GDM1 (cell line): ENCODE data around the gene DAW1.
"Not testable (repeated sequence)": the region's sequence is repeated elsewhere in the genome, so short reads cannot be mapped to it uniquely, and the experiment has no call there.

ENCODE experiments used
- DNase-seq: peaks from one replicate; lab custom pipeline; 2025; lab: John Stamatoyannopoulos, UW

Gene DAW1

DNA sequence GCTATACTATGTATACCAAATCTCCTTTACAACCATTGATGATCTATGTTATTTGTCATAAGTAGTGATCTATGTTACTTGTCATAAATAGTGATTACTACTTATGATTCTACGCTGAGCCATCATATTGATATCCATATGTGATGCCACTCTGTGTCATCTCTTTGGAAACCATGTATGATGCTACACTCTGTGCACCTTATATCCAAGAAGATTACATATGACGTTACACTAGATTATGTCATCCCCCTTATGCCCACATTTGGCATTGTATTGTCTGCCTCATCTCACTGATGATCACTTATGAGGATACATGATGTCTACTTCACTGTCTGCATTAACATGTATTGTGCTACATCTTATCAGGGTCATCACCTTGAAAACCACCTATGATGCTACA is 42.9 kb downstream of the DAW1 start:
- DNase-seq = no peak

DNA sequence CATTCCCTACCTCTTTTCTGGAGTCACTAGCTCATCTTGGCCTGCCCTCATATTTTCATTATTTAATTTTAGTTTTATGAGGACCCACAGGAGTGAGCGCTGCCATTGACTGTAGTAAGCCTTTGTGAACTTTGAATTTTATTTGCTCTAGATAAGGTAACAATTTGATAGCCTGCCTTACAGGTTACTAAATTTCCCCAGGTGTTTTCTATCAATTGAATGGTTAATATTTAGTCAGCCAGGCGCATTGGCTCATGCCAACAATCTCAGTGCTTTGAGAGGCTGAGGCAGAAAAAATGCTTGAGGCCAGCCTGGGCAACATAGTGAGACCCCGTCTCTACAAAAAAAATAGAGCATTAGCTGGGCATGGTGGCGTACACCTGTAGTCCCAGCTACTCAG is 50.2 kb downstream of the DAW1 start:
- no peak for DNase-seq

DNA sequence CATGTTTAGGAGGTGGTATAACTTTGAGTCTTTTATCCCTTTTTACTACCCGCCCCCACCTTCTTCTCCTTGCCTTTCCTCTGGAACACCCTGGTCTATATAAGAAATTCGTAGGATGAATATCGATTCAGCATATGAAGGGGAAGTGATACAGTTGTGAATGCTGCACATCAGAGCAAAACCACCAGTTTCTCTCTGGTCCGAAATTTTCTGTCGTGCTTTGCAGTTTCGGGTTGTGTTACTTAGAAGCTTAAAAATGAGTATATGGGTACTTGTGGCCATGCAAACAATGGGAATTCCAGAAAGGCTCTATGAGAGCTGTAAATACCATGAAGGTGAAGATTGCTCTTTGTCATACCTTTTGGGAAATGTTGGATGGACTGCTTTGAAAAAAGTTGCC is 60.6 kb downstream of the DAW1 start:
- DNase-seq = no peak

DNA sequence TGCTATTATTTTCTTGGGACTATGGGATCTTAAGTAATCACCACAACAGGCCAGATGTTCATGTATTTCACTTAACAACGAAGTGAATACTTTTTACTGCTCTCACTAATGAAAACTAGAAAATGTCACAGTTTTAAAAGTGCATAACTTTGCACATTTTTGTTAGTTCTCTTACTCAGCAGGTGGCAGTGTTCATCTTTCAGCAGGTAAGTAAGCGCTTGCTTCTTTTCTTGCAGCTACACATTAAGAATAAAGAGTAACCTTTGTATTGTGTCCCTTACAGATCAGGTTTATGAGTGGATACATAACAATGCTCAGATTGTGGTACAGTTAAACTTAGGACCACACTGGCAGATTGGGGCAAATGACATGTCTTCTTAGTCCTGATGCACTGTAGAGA is 61.0 kb downstream of the DAW1 start:
- no peak for DNase-seq

DNA sequence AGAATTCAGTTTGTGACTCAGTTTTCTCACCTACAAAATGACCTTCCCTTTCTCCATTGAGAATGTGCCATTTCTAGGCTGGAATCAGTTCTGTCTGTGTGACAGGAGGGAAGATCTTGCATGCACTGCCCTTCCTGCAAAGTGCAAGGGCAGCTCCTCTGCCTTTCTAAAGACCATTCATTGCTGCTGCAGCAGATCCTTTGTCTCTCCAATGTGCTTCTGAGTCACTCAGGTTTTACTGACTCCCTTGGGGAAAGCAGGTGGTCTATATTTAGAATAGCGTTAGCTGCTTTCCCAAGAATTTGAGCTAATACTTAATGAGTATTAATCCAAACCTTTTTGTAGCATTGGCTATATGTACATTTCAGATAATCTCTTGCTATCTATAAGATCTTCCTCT is 62.5 kb downstream of the DAW1 start:
- DNase-seq = no peak

DNA sequence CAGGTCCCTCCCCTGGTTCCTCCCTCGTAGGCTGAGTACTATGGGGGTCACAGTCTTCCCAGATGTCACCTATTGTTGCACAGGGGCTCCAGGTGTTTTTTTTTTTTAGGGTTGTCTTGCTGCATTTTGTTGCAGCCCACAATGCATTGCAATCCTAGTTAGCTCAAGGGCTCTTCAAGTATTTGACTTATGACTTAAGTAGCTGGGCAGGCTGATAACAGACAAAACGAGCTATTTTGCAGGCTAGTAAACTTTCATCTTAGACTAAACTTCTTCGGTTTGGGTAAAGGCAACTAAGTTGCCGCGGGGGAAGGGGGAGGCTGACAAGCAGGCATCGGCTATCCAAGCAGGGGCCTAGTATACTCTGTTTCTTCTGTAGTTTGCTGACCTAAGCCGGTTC is 64.8 kb downstream of the DAW1 start:
- DNase-seq = not testable (repeated sequence)

DNA sequence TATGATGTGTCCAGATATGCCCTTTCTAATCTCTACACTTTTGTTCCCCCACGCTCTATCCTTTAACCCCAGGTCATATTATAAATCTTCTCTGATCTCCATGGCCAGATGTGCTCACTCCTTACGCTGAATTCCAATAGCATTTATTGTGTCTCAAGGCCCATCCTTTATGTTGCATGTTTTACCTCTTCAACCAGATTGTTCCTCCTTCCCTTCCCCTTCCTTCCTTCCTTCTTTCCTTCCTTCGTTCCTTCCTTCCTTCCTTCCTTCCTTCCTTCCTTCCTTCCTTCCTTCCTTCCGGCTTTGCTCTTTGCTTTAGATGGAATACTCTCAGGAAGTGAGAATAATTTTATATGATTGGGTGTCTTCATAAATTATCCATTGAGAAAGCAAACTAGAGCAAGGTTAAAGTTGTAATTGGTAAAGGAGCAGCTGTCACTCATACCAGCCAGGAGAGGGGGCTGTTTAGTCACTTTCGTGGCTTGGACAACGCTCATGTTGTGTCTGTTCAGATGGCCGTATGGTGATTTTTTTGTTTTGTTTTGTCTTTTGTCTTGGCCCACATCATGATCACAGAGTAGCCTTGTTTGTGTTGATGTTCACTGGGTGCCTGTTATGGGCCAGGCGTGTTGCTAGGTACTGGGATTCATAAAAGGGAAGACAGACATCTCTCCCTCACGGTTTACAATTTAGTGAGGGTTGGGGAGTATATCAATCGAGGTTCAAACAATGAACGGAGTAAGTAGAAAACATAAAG is 68.0 kb downstream of the DAW1 start:
- peak; percentile 6 for DNase-seq

DNA sequence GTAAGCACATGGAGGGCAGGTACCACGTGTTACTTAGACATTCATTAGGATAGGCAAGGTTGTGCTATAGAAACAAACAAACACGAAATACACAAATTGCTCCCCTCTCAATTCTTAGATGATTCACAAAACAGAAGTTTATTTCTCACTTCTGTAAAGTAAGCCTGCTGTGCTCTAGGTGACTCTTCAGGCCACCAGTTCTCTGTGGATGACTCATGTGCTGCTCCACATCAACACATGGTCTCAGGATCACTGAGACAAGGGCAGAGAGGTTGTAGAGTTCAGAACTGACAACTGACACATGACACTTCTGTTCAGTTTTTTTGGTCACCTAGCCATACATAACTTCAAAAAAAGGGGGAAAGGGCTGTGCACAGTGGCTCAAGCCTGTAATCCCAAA is 70.6 kb downstream of the DAW1 start:
- no peak for DNase-seq

DNA sequence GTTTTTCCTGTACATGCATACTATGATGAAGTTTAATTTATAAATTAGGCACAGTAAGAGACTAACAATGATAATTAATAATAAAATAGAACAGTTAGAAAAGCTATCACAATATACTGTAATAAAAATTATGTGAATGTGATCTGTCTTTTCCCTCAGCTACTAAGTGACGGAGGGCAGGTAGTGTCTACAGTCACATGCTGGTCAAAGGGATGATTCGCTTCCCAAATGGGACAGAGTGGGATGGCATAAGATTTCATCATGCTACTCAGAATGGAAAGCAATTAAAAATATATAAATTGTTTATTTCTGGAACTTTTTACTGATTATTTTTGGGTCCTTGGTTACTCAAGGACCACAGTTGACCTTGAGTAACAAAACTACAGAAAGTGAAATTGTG is 71.5 kb downstream of the DAW1 start:
- DNase-seq = no peak

DNA sequence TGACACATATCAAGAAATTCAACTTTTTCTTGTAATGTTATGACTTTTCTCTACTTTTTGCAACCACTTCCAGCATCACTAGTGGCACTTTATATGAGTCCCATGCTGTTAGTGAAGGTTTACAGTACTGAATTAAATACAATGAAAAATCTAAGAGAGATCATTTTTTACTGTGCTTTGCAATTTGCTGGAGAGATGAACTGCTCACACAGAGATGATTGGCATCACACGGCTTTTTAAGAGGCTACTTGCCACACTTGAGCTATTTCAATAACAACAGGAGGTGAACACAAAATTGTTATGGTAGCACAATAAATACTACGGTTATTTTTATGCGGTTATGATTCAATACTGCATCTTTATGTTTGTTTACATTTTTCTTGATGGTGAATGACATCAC is 88.9 kb downstream of the DAW1 start:
- no peak for DNase-seq

DNA sequence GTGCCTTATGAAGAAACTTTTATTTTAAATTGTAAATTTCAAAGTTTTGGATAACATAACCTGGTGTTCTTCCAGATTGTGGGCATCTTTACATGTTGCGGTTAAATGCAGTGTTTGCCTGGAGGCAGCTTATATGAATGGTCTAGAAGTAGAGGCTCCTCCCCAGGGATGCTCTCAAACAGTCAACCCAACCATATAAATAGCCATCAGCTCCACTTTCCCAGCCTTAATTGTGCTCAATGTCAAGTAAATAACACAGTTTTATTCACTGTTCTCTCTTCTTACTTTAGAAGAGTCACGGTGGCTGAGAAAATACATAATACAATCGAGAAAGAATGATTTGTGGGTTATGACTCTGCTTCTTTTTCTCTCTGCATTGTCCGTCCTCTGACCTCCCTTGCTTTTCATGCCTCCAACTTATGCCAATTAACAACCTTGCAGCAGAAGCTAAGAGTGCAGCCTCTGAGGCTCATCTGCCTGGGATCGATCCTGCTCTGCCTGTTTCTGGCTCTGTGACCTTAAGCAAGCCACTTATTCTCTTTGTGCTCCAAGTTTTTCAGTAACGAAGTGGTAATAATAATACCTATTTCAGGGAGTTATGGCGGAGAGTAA is 100.3 kb downstream of the DAW1 start:
- no peak for DNase-seq

DNA sequence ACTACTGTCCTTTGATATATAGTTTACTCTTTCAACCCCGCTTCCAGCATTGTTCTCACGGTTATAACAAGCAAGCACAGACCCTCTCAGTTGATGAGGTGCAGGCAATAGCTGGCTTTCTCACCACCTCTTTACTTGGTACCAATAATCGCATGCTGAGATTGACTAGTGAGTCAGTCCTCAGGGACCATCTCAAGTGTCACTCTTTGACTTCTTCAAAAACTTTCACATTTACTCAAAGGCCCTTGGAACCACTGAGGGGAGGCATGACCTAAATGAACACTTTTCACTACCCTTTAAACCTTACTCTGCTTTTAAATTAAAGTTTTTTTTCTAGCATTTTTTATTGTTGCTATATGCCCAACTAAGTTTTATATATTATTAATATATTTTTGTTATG is 101.8 kb downstream of the DAW1 start:
- DNase-seq = no peak
